Activated CD8-positive, alpha-beta memory T cell treated with anti-CD3 and anti-CD28 coated beads for 4 hours (primary cell): ENCODE results near the gene SHD.
"Not testable (repeated sequence)": the region's sequence is repeated elsewhere in the genome, so short reads cannot be mapped to it uniquely, and the experiment has no call there.

Experiments
- DNase-seq, 2 donors: peaks; one replicate each; pipeline ENCODE4 v3.0.0-alpha.2; 2020; ENCODE audit warnings: low read depth in 2 of 2

The SHD gene

DNA sequence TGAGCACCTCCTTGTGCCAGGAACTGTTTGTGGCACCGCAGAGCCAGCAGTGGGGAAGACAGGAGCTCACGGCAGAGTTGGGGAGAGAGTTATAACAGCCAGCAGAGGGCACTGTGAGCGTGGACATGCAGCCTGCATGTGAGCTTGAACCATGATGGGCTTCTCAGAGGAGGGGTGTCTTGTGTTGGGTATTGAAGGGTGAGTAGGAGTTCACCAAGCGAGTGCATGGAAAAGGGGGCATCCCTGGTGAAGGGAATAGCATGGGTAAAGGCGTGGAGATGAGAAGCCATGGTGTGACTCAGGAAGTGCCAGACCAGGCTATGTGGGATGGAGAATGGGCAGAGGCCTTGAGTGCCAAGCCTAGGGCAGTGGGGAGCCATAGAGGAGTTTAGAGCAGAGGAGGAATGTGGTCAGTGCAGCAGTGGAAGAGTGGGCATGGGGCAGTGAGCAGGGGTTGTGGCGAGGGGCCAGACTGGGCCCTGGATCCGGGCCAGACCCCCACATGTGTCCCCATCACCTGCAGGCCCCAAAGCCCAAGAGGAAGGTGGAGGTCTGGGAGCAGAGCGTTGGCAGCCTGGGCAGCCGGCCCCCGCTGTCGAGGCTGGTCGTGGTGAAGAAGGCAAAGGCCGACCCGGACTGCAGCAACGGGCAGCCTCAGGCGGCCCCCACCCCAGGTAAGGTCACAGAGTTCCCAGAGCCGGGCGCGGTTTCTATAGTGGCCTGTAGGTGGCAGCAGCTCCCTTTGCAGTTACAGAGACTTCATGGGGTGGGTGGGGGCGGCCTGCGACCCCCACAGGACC lies 11.8 kb upstream of the SHD start:
- peak in 1 of 2 donors; percentile 19 for DNase-seq

DNA sequence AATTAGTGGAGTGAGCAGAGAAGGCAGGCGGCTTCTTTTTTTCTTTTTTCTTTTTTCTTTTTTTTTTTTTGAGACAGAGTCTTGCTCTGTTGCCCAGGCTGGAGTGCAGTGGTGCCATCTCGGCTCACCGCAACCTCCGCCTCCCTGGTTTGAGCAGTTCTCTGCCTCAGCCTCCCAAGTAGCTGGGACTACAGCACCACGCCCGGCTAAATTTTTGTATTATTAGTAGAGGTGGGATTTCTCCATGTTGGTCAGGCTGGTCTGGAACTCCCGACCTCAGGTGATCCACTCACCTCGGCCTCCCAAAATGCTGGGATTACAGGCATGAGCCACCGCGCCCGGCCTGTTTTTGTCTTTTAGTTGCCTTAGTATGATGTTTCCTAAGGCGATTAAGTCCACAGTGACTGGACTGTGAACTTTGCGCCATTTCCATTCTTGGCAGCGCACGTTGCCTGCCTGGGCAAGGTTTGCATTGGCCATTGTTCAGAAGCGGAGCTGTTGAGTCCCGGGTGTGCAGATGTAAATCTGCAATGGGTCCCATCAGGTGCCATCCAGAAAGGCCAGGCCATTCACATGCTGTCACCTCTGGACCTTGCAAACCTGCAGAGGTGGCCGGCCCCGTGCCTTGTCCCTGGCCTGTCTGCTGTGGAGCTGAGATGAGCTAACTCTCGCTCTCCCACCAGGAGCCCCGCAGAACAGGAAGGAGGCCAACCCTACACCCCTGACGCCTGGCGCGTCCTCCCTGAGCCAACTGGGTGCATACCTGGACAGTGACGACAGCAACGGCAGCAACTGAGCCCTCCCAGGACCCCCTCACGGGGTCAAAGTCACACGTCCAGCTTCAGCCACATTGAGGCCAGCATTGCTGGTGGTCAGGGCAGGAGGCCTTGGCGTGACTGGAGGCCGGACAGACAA lies 10.9 kb upstream of the SHD start:
- DNase-seq = no peak

DNA sequence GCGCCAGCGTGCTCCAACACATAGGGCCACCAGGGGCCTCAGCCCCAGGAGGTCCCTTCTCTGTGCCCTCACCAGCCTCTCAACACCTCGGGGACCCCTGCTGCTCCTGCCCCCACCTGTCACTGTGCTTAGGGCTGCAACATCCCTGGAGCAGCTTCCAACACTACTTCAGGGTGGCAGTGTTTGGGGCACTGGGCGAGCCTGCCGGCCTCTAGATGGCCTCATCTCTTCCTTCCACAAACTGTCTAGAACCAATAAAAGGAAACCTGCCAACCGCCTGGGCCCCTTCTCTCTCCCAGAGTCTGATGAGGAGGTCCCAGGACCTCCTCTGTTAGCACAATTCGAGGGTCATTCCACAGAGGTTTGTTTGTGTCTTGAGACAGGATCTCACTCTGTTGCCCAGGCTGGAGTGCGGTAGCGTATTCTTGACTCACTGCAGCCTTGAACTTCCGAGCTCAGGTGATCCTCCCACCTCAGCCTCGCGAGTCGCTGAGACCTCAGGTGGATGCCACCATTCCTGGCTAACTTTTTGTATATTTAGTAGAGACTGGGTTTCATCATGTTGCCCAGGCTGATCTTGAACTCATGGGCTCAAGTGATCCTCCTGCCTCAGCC lies 10.1 kb upstream of the SHD start:
- DNase-seq = no peak

DNA sequence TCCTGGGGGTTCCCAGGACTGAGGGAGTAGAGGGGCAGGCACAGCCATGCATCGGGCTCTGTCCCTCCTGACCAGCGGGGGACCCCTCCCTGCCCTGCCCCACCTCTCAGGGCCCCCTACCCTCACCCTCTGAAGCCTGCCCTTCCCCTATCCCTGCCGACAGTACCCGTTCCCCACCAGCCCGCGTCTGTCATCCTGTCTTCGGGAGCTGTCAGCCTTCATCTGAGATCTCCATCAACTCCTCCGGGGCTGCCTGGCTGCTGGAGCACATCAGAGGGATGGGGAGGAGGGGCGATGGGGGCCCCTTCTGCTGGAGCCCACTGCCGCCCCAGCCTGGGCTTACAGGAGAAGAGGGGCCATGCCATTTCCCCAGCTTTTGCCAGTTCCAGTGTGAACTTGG lies 6.2 kb upstream of the SHD start:
- DNase-seq = no peak

DNA sequence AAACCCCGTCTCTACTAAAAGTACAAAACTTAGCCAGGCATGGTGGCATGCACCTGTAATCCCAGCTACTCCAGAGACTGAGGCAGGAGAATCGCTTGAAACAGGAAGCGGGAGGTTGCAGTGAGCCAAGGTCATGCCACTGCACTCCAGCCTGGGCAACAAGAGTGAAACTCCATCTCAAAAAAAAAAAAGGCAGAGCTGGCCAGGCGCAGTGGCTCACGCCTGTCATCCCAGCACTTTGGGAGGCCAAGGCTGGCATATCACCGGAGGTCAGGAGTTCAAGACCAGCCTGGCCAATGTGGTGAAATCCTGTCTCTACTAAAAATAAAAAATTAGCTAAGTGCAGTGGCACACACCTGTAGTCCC lies 4.8 kb upstream of the SHD start:
- DNase-seq = not testable (repeated sequence)

DNA sequence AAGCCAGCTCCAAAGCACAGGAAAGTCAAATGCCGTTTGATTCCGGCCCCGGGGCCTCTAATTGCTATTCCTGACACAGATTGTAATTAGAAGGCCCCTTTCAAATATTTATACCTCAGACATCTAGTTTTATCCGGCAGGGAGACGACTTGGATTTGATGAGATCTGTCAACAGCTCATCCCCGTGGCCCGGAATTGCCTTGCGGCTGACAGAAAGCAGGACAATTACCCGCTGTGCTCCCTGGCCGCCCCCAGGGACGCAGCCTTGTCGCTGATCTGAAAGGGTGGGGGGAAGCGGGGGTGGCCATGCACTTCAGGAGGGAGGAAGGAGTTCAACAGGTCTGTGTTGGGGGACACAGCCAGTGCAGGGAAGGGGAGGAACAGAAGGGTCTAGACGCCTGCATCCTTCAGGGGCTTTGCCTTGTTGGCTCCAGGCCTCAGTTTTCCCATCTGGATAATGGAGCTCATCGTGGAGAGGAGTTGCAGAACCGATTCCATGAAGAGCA lies 1.8 kb upstream of the SHD start:
- no peak for DNase-seq

DNA sequence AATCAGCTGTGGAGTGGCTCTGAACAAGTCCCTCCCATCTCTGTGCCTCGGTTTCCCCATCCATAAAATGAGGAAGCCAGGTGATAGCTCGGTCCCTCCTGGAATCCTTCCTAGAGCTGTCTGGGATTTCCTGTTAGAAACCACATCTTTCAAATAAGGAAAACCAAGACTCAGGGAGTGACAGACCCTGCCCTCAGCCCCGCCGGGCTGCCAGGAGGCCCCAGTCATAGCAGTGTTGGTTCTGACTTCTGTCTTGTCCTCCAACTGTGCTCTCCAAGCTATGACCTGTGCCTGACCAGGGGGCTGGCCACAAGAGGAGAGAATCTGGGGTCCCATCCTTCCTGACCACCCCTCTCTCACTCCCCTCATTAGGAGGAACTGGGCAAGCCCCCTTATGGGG lies 1.1 kb upstream of the SHD start:
- DNase-seq = no peak

DNA sequence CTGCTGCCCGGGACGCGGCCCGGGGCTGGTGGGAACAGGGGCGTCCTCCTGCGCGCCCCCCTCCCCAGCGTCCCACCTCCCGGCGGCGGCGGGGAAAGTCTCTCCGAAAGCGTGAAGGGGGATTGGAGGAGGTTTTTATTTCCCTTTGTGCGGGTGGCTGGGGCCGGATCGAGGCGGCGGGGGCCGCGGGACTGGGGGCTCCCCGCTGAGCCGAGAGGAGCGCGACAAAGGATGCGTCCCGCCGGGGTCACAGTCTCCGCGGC lies 132 bp downstream of the SHD start:
- DNase-seq = no peak

DNA sequence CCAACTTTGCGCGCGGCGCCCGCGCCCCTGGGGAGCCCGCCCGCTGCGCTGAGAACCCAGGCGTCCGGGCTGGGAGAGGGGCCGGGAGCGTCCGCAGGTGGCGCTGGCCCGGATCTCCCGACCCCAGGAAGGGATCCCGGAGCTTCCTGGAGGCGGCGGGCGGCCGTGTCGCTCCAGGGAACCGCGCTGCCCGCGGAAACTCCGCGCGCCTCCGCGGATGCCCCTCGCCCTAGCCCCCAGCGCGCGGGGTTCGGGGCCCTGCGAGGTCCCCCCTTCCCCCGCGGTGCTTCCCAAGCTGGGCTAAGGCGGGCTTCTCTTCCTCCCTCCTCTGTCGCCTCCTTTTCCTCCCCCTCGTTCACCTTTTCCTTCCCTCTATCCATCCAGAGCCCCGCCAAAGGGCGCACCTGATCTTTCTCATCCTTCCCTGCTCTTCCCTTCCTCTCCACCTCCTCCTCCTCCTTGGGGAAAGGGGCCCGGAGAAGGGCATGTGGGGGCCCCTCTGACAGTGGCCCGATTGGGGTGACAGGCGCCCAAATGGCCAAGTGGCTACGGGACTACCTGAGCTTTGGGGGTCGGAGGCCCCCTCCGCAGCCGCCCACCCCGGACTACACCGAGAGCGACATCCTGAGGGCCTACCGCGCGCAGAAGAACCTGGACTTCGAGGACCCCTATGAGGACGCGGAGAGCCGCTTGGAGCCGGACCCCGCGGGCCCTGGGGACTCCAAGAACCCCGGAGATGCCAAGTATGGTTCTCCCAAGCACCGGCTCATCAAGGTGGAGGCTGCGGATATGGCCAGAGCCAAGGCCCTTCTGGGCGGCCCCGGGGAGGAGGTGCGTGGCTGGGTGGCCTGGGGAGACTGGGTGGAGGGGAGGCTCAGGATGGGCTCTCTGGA lies 710 bp downstream of the SHD start:
- no peak for DNase-seq

DNA sequence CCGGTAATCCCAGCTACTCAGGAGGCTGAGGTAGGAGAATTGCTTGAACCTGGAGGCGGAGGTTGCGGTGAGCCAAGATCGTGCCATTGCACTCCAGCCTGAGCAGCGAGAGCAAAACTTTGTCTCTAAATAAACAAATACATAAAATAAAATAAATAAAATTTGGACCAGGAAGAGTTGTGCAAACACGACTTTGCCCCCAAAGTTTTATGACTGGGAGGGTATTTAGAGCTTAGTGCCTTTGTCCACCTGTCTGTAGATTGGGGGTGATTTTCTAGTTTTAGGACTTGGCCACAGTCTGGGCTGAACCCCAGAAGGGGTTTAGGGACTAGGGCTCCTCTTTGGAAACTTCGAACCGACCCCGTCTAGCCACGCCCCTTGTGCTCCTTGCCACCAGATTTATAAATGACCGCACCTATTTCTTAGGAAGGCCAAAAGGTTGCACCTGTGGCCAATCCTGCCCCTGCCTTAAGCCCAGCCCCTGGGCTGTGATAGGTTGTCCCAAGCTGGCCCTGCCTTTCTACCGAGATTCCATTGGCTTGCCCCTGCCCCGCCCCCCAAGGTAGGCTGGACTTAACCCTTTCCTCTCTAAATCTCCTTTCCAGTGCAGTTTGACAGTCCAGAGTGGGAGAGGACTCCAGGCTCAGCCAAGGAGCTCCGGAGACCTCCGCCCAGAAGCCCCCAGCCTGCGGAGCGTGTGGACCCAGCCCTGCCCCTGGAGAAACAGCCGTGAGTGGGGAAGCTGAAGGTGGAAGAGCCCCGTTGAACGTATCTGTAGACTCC lies 5.3 kb downstream of the SHD start:
- no peak for DNase-seq

DNA sequence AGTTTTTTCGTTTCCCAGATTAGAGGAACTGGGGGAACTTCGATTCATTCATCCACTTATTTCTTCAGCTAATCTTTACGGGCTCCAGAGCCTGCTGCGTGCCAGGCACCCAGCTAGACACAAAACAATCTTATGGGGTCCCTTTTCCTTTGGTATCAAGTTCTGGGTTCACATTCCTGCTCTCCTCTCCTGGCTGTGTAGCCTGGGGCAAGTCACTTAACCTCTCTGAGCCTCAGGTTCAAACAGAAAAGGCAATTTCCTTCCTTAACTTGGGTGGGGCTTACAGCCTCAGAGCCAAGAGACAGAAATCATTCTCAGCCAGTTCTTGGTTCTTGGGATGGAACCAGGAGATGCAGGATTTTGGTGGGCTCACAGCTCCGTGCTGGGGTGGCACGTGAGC lies 5.9 kb downstream of the SHD start:
- no peak for DNase-seq

DNA sequence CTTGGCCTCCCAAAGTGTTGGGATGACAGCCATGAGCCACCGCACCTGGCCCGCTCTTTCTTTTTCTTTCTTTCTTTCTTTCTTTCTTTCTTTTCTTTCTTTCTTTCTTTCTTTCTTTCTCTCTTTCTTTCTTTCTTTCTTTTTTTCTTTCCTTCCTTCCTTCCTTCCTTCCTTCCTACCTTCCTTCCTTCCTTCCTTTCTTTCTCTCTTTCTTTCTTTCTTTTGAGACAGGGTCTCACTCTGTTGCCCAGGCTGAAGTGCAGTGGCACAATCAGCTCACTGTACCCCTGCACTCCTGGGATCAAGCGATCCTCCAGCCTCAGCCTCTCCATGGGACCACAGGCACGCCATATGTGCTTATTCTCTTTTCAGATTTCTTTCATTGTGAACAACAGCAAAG lies 7.1 kb downstream of the SHD start:
- not testable (repeated sequence) for DNase-seq

DNA sequence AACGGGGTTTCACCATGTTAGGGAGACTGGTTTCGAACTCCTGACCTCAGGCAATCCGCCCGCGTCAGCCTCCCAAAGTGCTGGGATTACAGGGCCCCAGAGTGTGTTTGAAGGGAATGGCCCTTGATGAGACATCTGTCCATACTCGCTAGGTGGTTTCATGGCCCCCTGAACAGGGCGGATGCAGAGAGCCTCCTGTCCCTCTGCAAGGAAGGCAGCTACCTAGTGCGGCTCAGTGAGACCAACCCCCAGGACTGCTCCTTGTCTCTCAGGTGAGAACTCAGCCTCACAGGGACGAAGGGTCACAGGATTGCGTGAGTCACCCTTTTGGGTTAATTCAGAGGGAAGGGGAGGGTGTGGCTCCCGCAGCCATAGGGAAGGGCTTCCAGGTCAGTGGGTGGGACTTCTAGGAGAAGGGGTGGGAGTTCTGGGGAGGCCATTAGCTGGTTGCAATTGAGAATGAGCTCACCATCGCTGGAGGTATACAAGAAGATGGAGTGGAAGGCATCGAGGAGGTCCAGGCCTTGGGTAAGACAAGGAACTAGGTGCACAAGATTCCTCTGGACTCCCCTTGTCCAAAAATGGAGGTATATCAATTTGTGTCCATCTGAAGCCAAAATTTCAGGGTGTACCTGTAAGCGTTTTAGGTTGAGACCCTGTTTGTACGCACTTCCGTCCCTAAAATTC lies 9.2 kb downstream of the SHD start:
- DNase-seq = no peak

DNA sequence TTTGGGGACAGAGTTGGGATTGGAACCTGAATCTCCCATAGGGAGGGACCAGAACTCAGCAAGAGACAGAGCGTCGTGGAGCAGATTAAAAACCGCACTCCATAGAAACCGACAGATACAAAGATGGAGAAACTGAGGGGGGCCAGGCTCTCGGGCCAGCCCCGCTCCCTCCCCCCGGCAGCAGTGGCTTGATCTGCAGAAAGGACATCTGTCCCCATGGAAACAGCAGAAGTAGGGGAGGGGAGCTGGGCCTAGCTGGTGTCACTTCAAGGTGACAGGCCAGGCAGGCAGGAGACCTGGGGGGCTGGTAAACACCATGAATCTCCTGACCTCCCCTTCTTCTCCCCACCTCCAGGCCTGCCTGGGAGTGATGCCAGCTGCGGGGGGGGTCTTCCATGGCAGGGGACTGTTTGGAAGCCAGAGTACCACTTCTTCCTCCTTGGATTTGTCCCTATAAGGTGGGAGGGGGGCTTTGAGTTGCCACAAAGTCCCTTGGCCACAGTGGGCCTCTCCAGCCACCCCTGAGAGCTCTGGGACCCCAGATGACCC lies 12.2 kb downstream of the SHD start:
- DNase-seq = no peak

DNA sequence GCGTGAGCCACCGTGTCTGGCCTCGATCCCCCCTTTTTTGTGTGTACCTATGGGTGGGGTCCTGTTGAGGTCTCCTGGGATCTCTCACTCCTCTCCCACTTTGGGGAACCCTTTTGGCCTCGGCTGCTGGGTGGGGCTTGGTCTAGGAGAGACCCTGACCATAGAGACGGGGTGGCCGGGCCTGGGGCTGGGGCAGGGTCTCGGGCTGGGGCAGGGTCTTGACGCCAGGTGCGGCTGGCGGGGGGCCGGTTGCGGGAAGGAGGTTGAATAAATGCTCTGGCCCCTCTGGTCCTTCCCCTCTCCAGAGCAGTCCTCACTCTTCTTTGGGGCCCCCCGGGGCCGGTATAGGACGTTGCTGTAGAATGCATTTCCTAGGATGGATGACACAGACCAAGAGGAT lies 13.4 kb downstream of the SHD start:
- DNase-seq = no peak

DNA sequence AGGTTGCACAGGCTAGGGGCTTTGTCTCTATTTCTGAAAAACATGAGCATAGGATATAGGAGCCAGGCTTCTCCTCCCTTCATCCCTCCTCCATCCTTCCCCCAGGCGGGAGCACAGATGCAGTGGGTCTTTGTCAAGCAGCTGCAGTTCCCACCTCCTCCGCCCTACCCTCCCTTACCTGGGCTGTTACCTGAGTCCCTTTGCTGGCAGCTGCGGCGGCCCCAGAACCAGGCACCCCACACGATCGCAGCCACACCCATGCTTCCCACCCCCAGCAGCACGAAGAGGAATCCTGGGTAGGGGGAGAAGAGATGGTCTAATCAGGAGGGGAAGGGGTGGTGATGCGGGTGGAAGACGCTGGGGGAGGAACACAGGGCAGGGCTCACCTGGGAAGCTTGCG lies 15.3 kb downstream of the SHD start:
- no peak for DNase-seq

DNA sequence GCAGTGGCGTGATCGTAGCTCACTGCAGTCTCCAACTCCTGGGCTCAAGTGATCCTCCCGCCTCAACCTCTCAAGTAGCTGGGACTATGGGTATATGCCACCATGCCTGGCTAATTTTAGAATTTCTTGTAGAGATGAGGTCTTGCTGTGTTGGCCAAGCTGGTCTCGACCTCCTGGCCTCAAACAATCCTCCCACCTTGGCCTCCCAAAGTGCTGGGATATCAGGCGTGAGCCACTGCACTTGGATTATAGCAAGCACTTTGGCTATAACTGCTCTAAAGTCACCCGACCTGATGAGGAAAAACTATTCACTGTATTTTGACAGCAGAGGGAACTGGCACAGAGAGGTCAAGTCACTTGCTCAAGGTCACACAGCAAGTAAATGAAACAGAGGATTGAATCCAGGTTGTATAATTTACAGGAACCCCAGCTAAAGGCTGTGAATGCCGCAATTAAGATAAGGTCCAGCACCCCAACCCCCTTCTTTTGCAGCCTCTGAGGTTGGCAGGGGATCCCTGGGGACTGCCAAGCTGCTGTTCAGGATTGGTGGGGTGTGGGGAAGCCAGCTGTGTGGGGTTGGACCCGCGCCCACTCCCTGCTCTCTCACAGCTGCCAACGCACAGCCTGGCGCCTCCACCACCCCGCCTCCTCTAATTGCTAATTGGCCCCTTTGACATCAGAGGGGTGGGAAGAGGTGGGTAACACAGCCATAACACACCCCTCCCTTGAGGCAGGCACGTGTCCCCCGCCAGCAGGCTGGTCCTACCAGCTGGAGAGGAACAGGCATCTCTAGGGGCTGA lies 17.1 kb downstream of the SHD start:
- no peak for DNase-seq

DNA sequence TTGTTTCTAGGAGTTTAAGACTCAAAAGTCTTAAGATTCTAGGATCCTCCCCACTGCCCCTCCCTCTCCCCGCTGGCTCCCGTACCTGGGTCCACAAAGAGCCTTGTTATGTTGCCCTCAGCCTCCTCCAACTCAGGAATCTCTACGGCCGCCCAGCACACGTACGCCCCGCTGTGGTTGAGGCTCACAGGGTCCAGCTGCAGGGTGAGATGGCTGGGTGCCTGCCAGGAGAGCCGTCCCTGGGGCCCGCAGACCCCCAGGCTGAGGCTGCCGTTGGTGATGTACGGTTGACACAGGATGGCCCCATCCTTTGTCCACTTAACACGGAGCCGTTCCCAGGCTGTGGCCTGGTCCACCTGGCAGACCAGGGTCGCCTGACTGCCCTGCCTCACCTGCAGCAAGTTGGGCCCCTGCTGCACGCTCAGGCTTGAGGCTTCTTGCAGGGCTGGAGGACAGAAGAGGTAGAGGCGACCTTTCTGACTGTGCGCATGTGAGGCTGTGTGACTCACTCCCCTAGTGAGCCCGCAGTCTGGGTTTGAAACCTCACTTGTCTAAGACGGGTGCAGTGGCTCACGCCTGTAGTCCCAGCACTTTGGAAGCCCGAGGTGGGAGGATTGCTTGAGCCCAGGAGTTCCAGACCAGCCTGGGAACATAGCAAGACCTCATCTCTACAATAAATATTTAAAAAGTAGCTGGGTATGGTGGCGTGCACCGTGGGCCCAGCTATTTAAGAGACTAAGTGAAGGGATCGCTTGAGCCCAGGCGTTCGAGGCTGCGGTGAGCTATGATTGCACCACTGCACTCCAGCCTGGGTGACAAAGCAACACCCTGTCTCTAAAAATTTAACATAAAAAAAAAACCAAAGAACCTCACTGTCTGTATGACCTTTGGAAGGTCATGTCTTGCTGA lies 19.1 kb downstream of the SHD start:
- no peak for DNase-seq
